ENCODE measurements around the gene CUX1. TPM values are rescaled to one million over a fixed set of nuclear protein-coding genes. Genes with fewer than 3 reads are reported as not detected.
"Not testable (repeated sequence)": the region's sequence is repeated elsewhere in the genome, so short reads cannot be mapped to it uniquely, and the experiment has no call there.

CUX1 gene
- total RNA-seq, 4 donors from 2014 or later: 93.8 to 156 (median 112) TPM

DNA sequence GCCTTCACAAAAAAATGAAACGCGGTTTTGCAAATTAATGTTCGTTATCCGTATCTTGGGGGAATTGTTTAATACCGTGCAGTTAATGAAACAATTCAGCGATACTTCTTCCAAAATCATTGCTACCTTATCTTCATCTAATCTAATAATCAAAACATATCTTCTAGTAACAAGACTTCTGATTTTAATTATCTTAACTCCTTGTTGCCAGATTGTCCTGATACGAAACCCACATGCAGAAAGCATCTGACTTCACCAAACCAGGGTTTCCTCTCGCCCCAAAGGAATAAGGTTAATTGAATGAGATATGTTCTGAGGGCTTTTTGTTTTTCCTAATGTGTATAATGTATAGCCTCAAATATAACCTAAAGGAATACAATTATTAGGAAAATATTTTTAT lies 364.1 kb downstream of the CUX1 start:
- H3K36me3 ChIP-seq: peaks cover 0 to 11% of the 10 kb centered on the region in 2 donors
- WGBS, 2 donors: 96 to 98% methylated on average over 8 of the region's 8 CpGs

GRCh38 chr7:102182016-102182415 lies 364.6 kb downstream of the CUX1 start:
- intact Hi-C loops (cut with DNase I): no loop called here
- WGBS, 2 donors: 77 to 79% methylated on average over 3 of the region's 3 CpGs
- Histone ChIP-seq H3K4me3 (replicated peaks in 1 of 3) (no peak overlapping the region), H3K9me3 (no peaks in the 10 kb centered on the region), H3K4me1 (no peaks in the 10 kb centered on the region), H3K36me3 (peaks cover 0 to 11% of the 10 kb centered on the region in 2 donors), H3K27ac (no peak overlapping the region), H3K27me3 (no peaks in the 10 kb centered on the region)
- DNase-seq: no peak
- TF ChIP-seq CTCF (IDR thresholded peaks at IDR 0.05) (no peak), POLR2A (IDR thresholded peaks at IDR 0.05) (no peak)

More for the DNA sequence above, 364.1 kb downstream of the CUX1 start:
- intact Hi-C loops (cut with DNase I): no loop called here
- no peaks in the 10 kb centered on the region for H3K9me3 ChIP-seq
- H3K4me1 ChIP-seq: no peaks in the 10 kb centered on the region
- H3K27me3 ChIP-seq: no peaks in the 10 kb centered on the region
- TF ChIP-seq POLR2A (IDR thresholded peaks at IDR 0.05): no peak
- TF ChIP-seq CTCF (IDR thresholded peaks at IDR 0.05): no peak
- H3K27ac ChIP-seq: no peak overlapping the region
- H3K4me3 ChIP-seq (replicated peaks in 1 of 3): no peak overlapping the region
- no peak for DNase-seq

GRCh38 chr7:102183848-102184247 lies 366.4 kb downstream of the CUX1 start:
- H3K27me3 ChIP-seq; intact Hi-C loops (cut with DNase I); H3K4me3 ChIP-seq (replicated peaks in 1 of 3); DNase-seq; H3K9me3 ChIP-seq; H3K27ac ChIP-seq; H3K36me3 ChIP-seq; H3K4me1 ChIP-seq: not testable (repeated sequence)
- WGBS, 2 donors: 98 to 99% methylated on average over 7 of the region's 7 CpGs

DNA sequence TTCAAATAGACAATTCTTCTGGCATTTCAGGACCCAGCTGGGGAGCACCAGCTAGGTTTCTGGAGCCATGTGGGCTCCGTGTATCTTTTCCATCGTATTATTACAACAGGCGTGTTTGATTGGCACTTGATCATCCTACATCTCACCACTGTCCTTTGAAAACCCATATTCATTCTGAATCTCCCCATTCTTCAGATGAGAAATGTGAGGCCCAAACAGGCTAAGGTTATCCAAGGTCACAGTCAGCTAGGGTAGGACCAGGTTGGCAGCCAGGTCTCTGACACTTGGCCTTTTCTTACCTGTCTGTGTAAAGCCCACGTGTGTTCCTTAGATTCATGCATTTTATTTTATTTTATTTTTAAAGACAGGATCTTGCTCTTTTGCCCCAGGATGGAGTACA lies 366.9 kb downstream of the CUX1 start:
- peaks cover 0 to 4% of the 10 kb centered on the region in 2 donors for H3K36me3 ChIP-seq
- TF ChIP-seq POLR2A (IDR thresholded peaks at IDR 0.05): no peak
- TF ChIP-seq CTCF (IDR thresholded peaks at IDR 0.05): no peak
- no peak overlapping the region for H3K4me3 ChIP-seq (replicated peaks in 1 of 3)
- WGBS, 2 donors: 96 to 99% methylated on average over 4 of the region's 4 CpGs
- H3K9me3 ChIP-seq: no peaks in the 10 kb centered on the region
- H3K27me3 ChIP-seq: no peaks in the 10 kb centered on the region
- H3K27ac ChIP-seq: no peak overlapping the region
- H3K4me1 ChIP-seq: no peaks in the 10 kb centered on the region
- intact Hi-C loops (cut with DNase I): no loop called here
- no peak for DNase-seq

DNA sequence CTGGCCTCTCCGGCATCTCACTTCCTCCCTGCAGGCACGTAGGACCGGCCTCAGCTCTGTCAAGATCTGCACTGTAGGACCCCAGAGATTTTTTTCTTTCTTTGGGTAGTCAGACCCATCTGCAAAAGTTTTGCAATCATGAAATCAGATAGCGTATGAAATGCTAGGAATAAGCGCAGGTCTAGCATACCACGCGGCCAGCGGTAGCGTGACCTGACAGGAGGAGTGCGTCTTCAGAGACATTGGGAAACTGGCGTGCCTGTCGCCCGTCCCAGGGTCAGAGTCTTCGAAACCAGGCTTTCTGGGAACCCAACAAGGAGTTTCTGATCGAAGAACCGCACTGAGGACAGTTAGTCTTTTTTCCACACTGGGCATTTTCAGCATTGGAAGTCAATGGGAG lies 368.4 kb downstream of the CUX1 start:
- Histone ChIP-seq H3K27me3 (no peaks in the 10 kb centered on the region), H3K4me1 (no peaks in the 10 kb centered on the region), H3K27ac (no peak overlapping the region), H3K36me3 (peaks cover 4 to 14% of the 10 kb centered on the region in 2 donors), H3K4me3 (replicated peaks in 1 of 3) (no peak overlapping the region), H3K9me3 (no peaks in the 10 kb centered on the region)
- no peak for DNase-seq
- intact Hi-C loops (cut with DNase I): no loop called here
- WGBS, 2 donors: 90 to 95% methylated on average over 16 of the region's 16 CpGs
- TF ChIP-seq CTCF (IDR thresholded peaks at IDR 0.05) (no peak), POLR2A (IDR thresholded peaks at IDR 0.05) (no peak)

GRCh38 chr7:102186306-102186705 lies 368.9 kb downstream of the CUX1 start:
- H3K27me3 ChIP-seq: no peaks in the 10 kb centered on the region
- H3K4me1 ChIP-seq: no peaks in the 10 kb centered on the region
- no peak for DNase-seq
- WGBS, 2 donors: 96 to 99% methylated on average over 6 of the region's 6 CpGs
- no peak for TF ChIP-seq POLR2A (IDR thresholded peaks at IDR 0.05)
- no peak for TF ChIP-seq CTCF (IDR thresholded peaks at IDR 0.05)
- peaks cover 4 to 14% of the 10 kb centered on the region in 2 donors for H3K36me3 ChIP-seq
- H3K4me3 ChIP-seq (replicated peaks in 1 of 3): no peak overlapping the region
- H3K27ac ChIP-seq: no peak overlapping the region
- intact Hi-C loops (cut with DNase I): no loop called here
- H3K9me3 ChIP-seq: no peaks in the 10 kb centered on the region
